NCI-H146 treated with DMSO at 0.1 percent for 48 hours (cell line): Measurements from ENCODE around the gene COL20A1.
A peak's percentile ranks its signal among the peaks of the same experiment; 100 is the strongest.

ENCODE experiments used
- DNase-seq: peaks from one replicate; lab custom pipeline; 2025; ENCODE audit not compliant: unreplicated experiment; lab: John Stamatoyannopoulos, UW

The COL20A1 gene

GRCh38 chr20:63306673-63307537, 13.9 kb downstream of the COL20A1 start:
- no peak for DNase-seq

- no peak for DNase-seq
Observed at GRCh38 chr20:63307538-63308217, 14.7 kb downstream of the COL20A1 start.

GRCh38 chr20:63308218-63308911, 15.4 kb downstream of the COL20A1 start:
- DNase-seq: no peak

GRCh38 chr20:63309261-63310071, 16.5 kb downstream of the COL20A1 start:
- peak; percentile 33 for DNase-seq

- DNase-seq: no peak
Observed at GRCh38 chr20:63310265-63310991, 17.4 kb downstream of the COL20A1 start.

- DNase-seq: no peak
Observed at GRCh38 chr20:63311186-63311832, 18.3 kb downstream of the COL20A1 start.

GRCh38 chr20:63311833-63312243, 18.9 kb downstream of the COL20A1 start:
- no peak for DNase-seq

- DNase-seq: no peak
Observed at GRCh38 chr20:63312273-63312672, 19.3 kb downstream of the COL20A1 start.

GRCh38 chr20:63312690-63313348, 19.8 kb downstream of the COL20A1 start:
- no peak for DNase-seq

GRCh38 chr20:63313349-63314014, 20.5 kb downstream of the COL20A1 start:
- DNase-seq: no peak

GRCh38 chr20:63314015-63314471, 21.1 kb downstream of the COL20A1 start:
- no peak for DNase-seq

- no peak for DNase-seq
Observed at GRCh38 chr20:63314566-63315239, 21.7 kb downstream of the COL20A1 start.

GRCh38 chr20:63315240-63315689, 22.3 kb downstream of the COL20A1 start:
- DNase-seq: no peak

GRCh38 chr20:63315731-63316491, 22.9 kb downstream of the COL20A1 start:
- no peak for DNase-seq

GRCh38 chr20:63316502-63316921, 23.5 kb downstream of the COL20A1 start:
- no peak for DNase-seq

- DNase-seq: no peak
Observed at GRCh38 chr20:63317061-63317460, 24.1 kb downstream of the COL20A1 start.
